ENCODE data around the gene KSR1. TPM values are rescaled to one million over a fixed set of nuclear protein-coding genes. Genes with fewer than 3 reads are reported as not detected.

KSR1 gene
- total and polyA plus RNA-seq, 2 of the 4 experiments (the other 2 are of a cell fraction): 12.5 to 21.9 TPM

GRCh38 chr17:27548369-27548768 lies 92.1 kb downstream of the KSR1 start:
- intact Hi-C loops (cut with micrococcal nuclease): no loop called here
- Histone ChIP-seq H2BK20ac (ENCODE audit: low read depth, low read length) (no peak overlapping the region), H3K23ac (ENCODE audit: low read depth, low read length) (no peak overlapping the region), H3K36me3 (ENCODE audit: control insufficient read depth, insufficient read depth, low read length) (peaks cover 21% of the 10 kb centered on the region), H4K8ac (ENCODE audit: low read depth in 2 of 2, low read length in 2 of 2) (no peak overlapping the region), H3K27me3 (ENCODE audit: control insufficient read depth, insufficient read depth, low read length) (no peaks in the 10 kb centered on the region), H4K91ac (ENCODE audit: insufficient read depth, low read depth, low read length) (no peak overlapping the region), H3K14ac (replicated peaks; ENCODE audit: low read depth, low read length) (no peak overlapping the region), H3K4me2 (ENCODE audit: low read depth, low read length) (no peak overlapping the region), H3K56ac (ENCODE audit: extremely low read depth, insufficient read depth, low read length) (no peak overlapping the region), H2BK120ac (ENCODE audit: low read depth, low read length) (no peak overlapping the region), H3K4ac (ENCODE audit: low read depth, low read length) (no peak overlapping the region), H2AK9ac (replicated peaks; ENCODE audit: low read depth, low read length, poor library complexity) (no peak overlapping the region), H2AFZ (replicated peaks; ENCODE audit: low read length, poor library complexity) (no peak overlapping the region), H3K4me3 (ENCODE audit: insufficient read depth, low read depth, low read length) (no peak overlapping the region), H3K79me1 (ENCODE audit: low read depth in 1 of 2, low read length in 2 of 2) (peaks cover 51 to 87% of the 10 kb centered on the region in 2 experiments), H3K27ac (ENCODE audit: insufficient read depth, low read length) (no peak overlapping the region), H3K9me3 (ENCODE audit: control insufficient read depth, insufficient read depth, low read length) (no peaks in the 10 kb centered on the region), H4K5ac (ENCODE audit: low read depth, low read length) (no peak overlapping the region), H3K4me1 (ENCODE audit: control insufficient read depth, insufficient read depth, low read length) (peaks cover 44% of the 10 kb centered on the region), H3K9ac (ENCODE audit: low read depth, low read length) (no peak overlapping the region), H3K18ac (ENCODE audit: low read depth, low read length) (no peak overlapping the region), H3K9me1 (ENCODE audit: insufficient read depth, low read length) (peaks cover 35% of the 10 kb centered on the region), H2BK15ac (ENCODE audit: low read depth, low read length) (no peak overlapping the region), H4K20me1 (ENCODE audit: insufficient read depth, low read length) (peaks cover 47% of the 10 kb centered on the region), H2AK5ac (ENCODE audit: low read depth, low read length) (no peak overlapping the region; the same call in 1 of the 2 replicates), H2BK5ac (ENCODE audit: low read depth, low read length, poor library complexity, severe bottlenecking) (no peak overlapping the region)
- dilution Hi-C loops (cut with HindIII; ENCODE audit: low sequenced_read_pairs, unreplicated experiment): no loop called here
- POLR2A ChIA-PET (ENCODE audit: unreplicated experiment): no interaction called here
- DNase-seq: no peak
- WGBS, 2 experiments (ENCODE audit: extremely low coverage in 2 of 2, insufficient read length in 1 of 2): 100% methylated on average over 1 of the region's 7 CpGs; no CpG with 5 or more reads in 1 of the 2 experiments
- BruUV-seq (replicated peaks): no TSS peak
- in situ Hi-C loops (cut with MboI; ENCODE audit: low sequenced_read_pairs): loop anchor here (5.0 to 25.0 kb wide), 2 partner anchors 51 to 789 kb away; partner anchors contain the start of genes IFT20 and TNFAIP1
- CTCF ChIA-PET: no interaction called here
- TF ChIP-seq BHLHE40 (IDR thresholded peaks at IDR 0.05; ENCODE audit: low read depth, low read length) (no peak), CHD1 (IDR thresholded peaks at IDR 0.05; ENCODE audit: low read depth, low read length) (no peak), RCOR1 (IDR thresholded peaks at IDR 0.05; ENCODE audit: insufficient replicate concordance, low read length) (no peak), USF2 (IDR thresholded peaks at IDR 0.05; ENCODE audit: low read depth, low read length) (no peak), POLR2A (IDR thresholded peaks at IDR 0.05; ENCODE audit: low read depth, low read length) (no peak)
- ATAC-seq (ENCODE audit: low read depth): no peak
